Progenitor cell of endocrine pancreas (in vitro differentiated cells): Measurements from ENCODE around the gene TMEM164. TPM values are rescaled to one million over a fixed set of nuclear protein-coding genes. Genes with fewer than 3 reads are reported as not detected.

Experiments
- DNase-seq: peaks from one replicate; pipeline ENCODE4 v3.0.0; 2021; ENCODE audit warnings: low spot score; ENCODE audit not compliant: unreplicated experiment
- H3K27ac Mint-ChIP-seq: 2 replicates; pipeline ENCODE4 v1.8.0; 2021; ENCODE audit warnings: mild to moderate bottlenecking, moderate library complexity, mixed read lengths
- H3K27me3 Mint-ChIP-seq: 2 replicates; pipeline ENCODE4 v1.8.0; 2021; ENCODE audit warnings: mixed read lengths
- H3K36me3 Mint-ChIP-seq: 2 replicates; pipeline ENCODE4 v1.8.0; 2022; ENCODE audit warnings: mixed read lengths; ENCODE audit not compliant: insufficient read depth
- H3K4me1 Mint-ChIP-seq: 2 replicates; pipeline ENCODE4 v1.8.0; 2021; ENCODE audit warnings: low read depth, mixed read lengths
- H3K4me3 Mint-ChIP-seq: 2 replicates; pipeline ENCODE4 v1.8.0; 2021; ENCODE audit warnings: low read depth, mild to moderate bottlenecking, moderate library complexity, mixed read lengths
- H3K9me3 Mint-ChIP-seq: 2 replicates; pipeline ENCODE4 v1.8.0; 2021; ENCODE audit warnings: low read depth, mixed read lengths
- total RNA-seq: library from RNA; stranded (reverse); gene quantifications from 2 replicates; pipeline ENCODE4 v1.2.1, GENCODE V29; 2021
- TF ChIP-seq, protein P1 (sequence below): fragments of 200-600 bp; sonication (generic); IDR thresholded peaks from one replicate; pipeline ENCODE4 v1.5.0; 2021; ENCODE audit warnings: antibody characterized with exemption, mild to moderate bottlenecking; ENCODE audit not compliant: unreplicated experiment

The TMEM164 gene
- total RNA-seq, 1 donor from 2014 or later: 109 TPM

DNA sequence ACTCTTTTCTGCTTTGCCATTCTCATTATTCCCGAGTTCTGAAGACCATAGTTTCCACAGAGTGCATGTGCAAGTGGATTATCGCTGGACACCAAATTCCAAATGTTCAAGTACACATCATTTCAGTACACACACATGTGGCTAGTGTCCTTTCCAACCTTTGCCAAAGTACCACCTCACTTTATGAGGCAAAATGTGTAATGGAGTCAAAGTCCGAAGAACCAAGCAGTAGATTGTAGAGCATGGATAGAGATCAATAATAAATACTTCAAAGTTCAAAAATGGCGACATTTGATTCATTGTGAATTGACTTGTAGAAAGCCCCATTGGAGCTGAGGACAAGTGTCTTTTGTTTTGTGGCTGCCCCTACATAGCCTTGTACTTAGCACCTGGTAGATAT is 115.6 kb downstream of the TMEM164 start:
- no peak overlapping the region for H3K27ac Mint-ChIP-seq
- no peaks in the 10 kb centered on the region for H3K27me3 Mint-ChIP-seq
- no peaks in the 10 kb centered on the region for H3K9me3 Mint-ChIP-seq
- no peak for DNase-seq
- peaks cover 35% of the 10 kb centered on the region for H3K4me1 Mint-ChIP-seq
- H3K36me3 Mint-ChIP-seq: peaks cover 7% of the 10 kb centered on the region
- TF ChIP-seq, protein P1, sequence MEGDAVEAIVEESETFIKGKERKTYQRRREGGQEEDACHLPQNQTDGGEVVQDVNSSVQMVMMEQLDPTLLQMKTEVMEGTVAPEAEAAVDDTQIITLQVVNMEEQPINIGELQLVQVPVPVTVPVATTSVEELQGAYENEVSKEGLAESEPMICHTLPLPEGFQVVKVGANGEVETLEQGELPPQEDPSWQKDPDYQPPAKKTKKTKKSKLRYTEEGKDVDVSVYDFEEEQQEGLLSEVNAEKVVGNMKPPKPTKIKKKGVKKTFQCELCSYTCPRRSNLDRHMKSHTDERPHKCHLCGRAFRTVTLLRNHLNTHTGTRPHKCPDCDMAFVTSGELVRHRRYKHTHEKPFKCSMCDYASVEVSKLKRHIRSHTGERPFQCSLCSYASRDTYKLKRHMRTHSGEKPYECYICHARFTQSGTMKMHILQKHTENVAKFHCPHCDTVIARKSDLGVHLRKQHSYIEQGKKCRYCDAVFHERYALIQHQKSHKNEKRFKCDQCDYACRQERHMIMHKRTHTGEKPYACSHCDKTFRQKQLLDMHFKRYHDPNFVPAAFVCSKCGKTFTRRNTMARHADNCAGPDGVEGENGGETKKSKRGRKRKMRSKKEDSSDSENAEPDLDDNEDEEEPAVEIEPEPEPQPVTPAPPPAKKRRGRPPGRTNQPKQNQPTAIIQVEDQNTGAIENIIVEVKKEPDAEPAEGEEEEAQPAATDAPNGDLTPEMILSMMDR: no peak
- no peak overlapping the region for H3K4me3 Mint-ChIP-seq

DNA sequence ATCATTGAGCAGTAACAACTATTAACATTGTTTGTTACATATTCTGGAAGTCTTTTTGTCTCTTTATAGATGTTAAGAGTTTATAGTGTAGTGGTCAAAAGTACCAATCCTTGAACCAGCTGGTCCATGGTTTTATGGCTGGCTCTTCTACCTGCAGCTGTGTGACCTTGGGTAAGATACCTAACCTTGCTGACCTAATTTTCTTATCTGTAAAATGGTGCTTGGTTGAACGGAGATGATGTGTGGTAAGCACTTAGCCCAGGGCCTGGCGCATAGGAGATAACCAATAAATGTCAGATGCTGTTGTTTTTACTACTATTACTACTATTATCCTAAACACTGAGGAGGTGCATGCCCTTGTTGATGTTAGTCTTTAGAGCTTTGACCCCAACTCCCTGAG is 116.6 kb downstream of the TMEM164 start:
- H3K27me3 Mint-ChIP-seq: no peaks in the 10 kb centered on the region
- H3K4me3 Mint-ChIP-seq: no peak overlapping the region
- peaks cover 29% of the 10 kb centered on the region for H3K4me1 Mint-ChIP-seq
- no peaks in the 10 kb centered on the region for H3K9me3 Mint-ChIP-seq
- no peak for DNase-seq
- H3K36me3 Mint-ChIP-seq: peaks cover 7% of the 10 kb centered on the region
- TF ChIP-seq, protein P1: no peak
- peak overlapping the region; percentile 85 for H3K27ac Mint-ChIP-seq

- H3K9me3 Mint-ChIP-seq: no peaks in the 10 kb centered on the region
- H3K27ac Mint-ChIP-seq: peak overlapping the region; percentile 85
- DNase-seq: no peak
- peaks cover 29% of the 10 kb centered on the region for H3K4me1 Mint-ChIP-seq
- H3K36me3 Mint-ChIP-seq: peaks cover 7% of the 10 kb centered on the region
- no peak overlapping the region for H3K4me3 Mint-ChIP-seq
- H3K27me3 Mint-ChIP-seq: no peaks in the 10 kb centered on the region
- TF ChIP-seq, protein P1: no peak
Observed at GRCh38 chrX:110120025-110120424, 117.1 kb downstream of the TMEM164 start.

DNA sequence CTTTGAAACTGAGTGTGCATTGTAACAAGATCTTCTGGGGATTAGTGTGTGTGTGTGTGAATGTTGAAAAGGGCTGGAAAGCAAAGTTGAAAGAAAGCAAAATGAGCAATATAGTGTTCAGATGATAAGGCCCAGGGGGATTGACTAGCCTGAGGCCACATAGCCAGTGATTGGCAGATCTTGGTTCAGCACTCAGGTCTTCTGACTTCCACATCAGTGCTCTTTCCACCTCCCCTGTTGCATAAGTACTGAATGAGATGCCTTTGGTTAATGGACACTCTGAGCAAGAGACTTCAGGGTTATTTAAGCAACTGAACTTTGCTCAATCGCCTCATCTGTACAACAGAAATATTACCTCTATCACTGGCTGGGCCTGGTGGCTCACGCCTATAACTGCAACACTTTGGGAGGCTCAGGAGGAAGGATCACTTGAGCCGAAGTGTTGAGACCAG is 120.4 kb downstream of the TMEM164 start:
- no peaks in the 10 kb centered on the region for H3K27me3 Mint-ChIP-seq
- TF ChIP-seq, protein P1: no peak
- H3K4me3 Mint-ChIP-seq: no peak overlapping the region
- no peak for DNase-seq
- H3K4me1 Mint-ChIP-seq: peaks cover 33% of the 10 kb centered on the region
- H3K36me3 Mint-ChIP-seq: peaks cover 3% of the 10 kb centered on the region
- no peaks in the 10 kb centered on the region for H3K9me3 Mint-ChIP-seq
- H3K27ac Mint-ChIP-seq: no peak overlapping the region

DNA sequence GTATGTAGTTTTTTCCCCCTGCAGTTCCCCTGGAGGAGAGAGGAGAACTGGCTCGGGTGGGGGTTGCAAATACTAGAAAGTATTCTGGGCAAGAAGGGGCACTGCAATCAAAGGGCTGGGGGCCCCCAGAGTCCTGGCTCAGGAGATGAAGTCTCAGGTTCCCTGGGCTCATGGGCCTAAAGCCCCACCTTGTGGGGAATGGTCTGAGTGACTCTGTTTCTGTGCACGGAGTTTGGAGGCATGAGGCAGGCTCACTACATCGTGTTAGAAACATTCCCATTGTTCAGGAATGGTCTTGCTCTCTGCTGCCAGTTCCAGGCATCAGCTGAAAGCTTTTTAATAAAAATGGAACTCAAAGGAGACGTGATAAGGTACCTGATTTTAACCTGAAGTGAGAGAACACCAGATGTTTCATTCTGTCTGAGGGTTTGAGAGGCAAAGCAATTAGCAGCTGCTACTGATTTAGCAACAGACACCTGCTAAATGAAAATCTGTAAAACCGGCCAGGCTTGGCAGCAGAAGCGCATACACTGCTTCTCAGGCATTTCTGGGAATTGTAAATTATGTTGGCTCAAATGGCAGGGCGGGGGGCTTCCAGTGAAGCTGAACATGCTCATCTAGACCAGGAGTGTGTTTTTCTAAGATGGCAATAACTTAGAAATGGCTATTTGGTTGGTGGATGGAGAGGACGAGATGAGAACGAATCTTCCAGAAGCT is 122.7 kb downstream of the TMEM164 start:
- DNase-seq: peak; percentile 13
- peak overlapping the region; percentile 24 for H3K27ac Mint-ChIP-seq
- no peak overlapping the region for H3K4me3 Mint-ChIP-seq

More for the DNA sequence above, 122.7 kb downstream of the TMEM164 start:
- no peaks in the 10 kb centered on the region for H3K27me3 Mint-ChIP-seq
- H3K4me1 Mint-ChIP-seq: peaks cover 16% of the 10 kb centered on the region
- no peaks in the 10 kb centered on the region for H3K9me3 Mint-ChIP-seq
- TF ChIP-seq, protein P1: peak; percentile 54
- peaks cover 3% of the 10 kb centered on the region for H3K36me3 Mint-ChIP-seq
